Neutrophil (primary cell): ENCODE data around the gene HMGCS1.

Experiments
- H3K27ac ChIP-seq: fragments of 200-600 bp; sonication (generic); 2 replicates; pipeline ENCODE4 v1.5.1; 2016; ENCODE audit warnings: mild to moderate bottlenecking, moderate library complexity
- H3K27me3 ChIP-seq: fragments of 200-600 bp; sonication (generic); 2 replicates; pipeline ENCODE4 v1.6.0; 2016; ENCODE audit warnings: mild to moderate bottlenecking
- H3K36me3 ChIP-seq: fragments of 200-600 bp; sonication (generic); 2 replicates; pipeline ENCODE4 v1.5.1; 2017
- H3K4me1 ChIP-seq, 2 experiments: fragments of 200-600 bp in 1 of 2; sonication (generic) in 1 of 2; 1 replicate in 1 of 2; 2 replicates in 1 of 2; pipeline versions ENCODE4 v1.5.1 to v1.6.1; 2013 to 2016; ENCODE audit warnings: low read depth in 1 of 2, low read length in 1 of 2, mild to moderate bottlenecking in 1 of 2, moderate library complexity in 1 of 2; ENCODE audit not compliant: control insufficient read depth in 1 of 2, insufficient read depth in 1 of 2
- H3K4me3 ChIP-seq, 2 experiments: fragments of 200-600 bp in 1 of 2; sonication (generic) in 1 of 2; 1 replicate in 1 of 2; 2 replicates in 1 of 2; pipeline ENCODE4 v1.5.1; 2013 to 2016; ENCODE audit warnings: low read depth in 1 of 2, low read length in 1 of 2, mild to moderate bottlenecking in 1 of 2, moderate library complexity in 1 of 2
- H3K9me3 ChIP-seq: fragments of 200-600 bp; sonication (generic); 2 replicates; pipeline ENCODE4 v1.5.1; 2016
- TF ChIP-seq, protein P1 (sequence below): fragments of 200-600 bp; sonication (generic); IDR thresholded peaks from 2 replicates; pipeline ENCODE4 v1.5.1; 2016; ENCODE audit warnings: antibody characterized with exemption

The HMGCS1 gene

GRCh38 chr5:43313035-43313853 is at the start of gene HMGCS1:
Gene HMGCS1 (minus strand): TSS chr5:43313412. CDS start chr5:43298965, 14,447 bp downstream.
- H3K36me3 ChIP-seq: no peaks in the 10 kb centered on the region

DNA sequence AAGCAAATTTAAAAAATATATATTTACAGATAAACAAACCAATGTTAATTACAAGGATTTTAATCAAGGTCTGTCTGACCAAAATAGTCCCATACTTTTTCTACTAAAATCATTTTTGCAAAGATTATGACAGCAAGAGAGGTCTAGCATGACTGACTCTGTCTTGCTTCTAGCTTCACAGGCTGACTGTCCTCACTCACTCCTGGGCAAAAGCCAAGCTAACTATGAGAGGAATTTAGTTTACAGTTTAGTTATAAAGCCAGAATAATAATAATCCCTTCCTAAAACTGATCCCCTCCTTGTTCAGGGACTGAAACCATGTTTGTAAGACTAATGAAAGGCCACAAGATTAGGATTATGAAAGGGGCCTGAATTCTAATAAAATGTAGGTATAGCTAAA is 45.5 kb upstream of the HMGCS1 start:
- Histone ChIP-seq H3K9me3 (no peaks in the 10 kb centered on the region), H3K4me3 (no peak overlapping the region), H3K27me3 (no peaks in the 10 kb centered on the region), H3K36me3 (no peaks in the 10 kb centered on the region), H3K4me1 (no peaks in the 10 kb centered on the region), H3K27ac (no peak overlapping the region)
- TF ChIP-seq, protein P1, sequence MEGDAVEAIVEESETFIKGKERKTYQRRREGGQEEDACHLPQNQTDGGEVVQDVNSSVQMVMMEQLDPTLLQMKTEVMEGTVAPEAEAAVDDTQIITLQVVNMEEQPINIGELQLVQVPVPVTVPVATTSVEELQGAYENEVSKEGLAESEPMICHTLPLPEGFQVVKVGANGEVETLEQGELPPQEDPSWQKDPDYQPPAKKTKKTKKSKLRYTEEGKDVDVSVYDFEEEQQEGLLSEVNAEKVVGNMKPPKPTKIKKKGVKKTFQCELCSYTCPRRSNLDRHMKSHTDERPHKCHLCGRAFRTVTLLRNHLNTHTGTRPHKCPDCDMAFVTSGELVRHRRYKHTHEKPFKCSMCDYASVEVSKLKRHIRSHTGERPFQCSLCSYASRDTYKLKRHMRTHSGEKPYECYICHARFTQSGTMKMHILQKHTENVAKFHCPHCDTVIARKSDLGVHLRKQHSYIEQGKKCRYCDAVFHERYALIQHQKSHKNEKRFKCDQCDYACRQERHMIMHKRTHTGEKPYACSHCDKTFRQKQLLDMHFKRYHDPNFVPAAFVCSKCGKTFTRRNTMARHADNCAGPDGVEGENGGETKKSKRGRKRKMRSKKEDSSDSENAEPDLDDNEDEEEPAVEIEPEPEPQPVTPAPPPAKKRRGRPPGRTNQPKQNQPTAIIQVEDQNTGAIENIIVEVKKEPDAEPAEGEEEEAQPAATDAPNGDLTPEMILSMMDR: no peak

More at GRCh38 chr5:43313035-43313853, at the start of gene HMGCS1:
- peak within 1 kb of the TSS; percentile 96 for H3K27ac ChIP-seq
- H3K9me3 ChIP-seq: no peaks in the 10 kb centered on the region
- peak within 1 kb of the TSS; percentile 84 to 93 for H3K4me3 ChIP-seq
- peaks cover 6% of the 10 kb centered on the region for H3K27me3 ChIP-seq
- TF ChIP-seq, protein P1: peak; percentile 33
- H3K4me1 ChIP-seq: peaks cover 16 to 17% of the 10 kb centered on the region in 2 experiments

- Histone ChIP-seq H3K4me1 (no peaks in the 10 kb centered on the region), H3K27ac (no peak overlapping the region), H3K27me3 (no peaks in the 10 kb centered on the region), H3K36me3 (no peaks in the 10 kb centered on the region), H3K4me3 (no peak overlapping the region), H3K9me3 (no peaks in the 10 kb centered on the region)
- TF ChIP-seq, protein P1: no peak
Observed at GRCh38 chr5:43358301-43358700, 45.1 kb upstream of the HMGCS1 start.

DNA sequence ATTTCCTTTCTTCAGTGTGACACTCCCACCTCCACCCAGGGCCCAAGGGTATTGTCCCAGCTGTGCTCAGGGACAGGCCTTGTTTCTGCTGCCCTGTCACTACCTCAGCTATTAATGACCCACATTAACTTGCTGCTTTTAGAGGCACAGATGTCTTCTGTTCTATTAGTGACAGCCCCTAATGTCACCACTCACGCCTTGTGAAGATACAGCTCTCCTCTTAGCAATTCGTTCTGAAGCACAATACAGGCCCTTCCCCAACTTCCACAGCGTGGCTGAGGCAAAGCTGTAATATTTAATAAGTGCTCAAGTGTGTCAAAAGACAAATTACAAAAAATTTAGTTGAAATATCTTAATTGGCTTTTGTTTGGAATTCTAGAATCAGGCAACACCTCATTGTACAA is 44.7 kb upstream of the HMGCS1 start:
- Histone ChIP-seq H3K27ac (no peak overlapping the region), H3K27me3 (no peaks in the 10 kb centered on the region), H3K4me1 (no peaks in the 10 kb centered on the region), H3K9me3 (no peaks in the 10 kb centered on the region), H3K4me3 (no peak overlapping the region), H3K36me3 (no peaks in the 10 kb centered on the region)
- TF ChIP-seq, protein P1: no peak

DNA sequence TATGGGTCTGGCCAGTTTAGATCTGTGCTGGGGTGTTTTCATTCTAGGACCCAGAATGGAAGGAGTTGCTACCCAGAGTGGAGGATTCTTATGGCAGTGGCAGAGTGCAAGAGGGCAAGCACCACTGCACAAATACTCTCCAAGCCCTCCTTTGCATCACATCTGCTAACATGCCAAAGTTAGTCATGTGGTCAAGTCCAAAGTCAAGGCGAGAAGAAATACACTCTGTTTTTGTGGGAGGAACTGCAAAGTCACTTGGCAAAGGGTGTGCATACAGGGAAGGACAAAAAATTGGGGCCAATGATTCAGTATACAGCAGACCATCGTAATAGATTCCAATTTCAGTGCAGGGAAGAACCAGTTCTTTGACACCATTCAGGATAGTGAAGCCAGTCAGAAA is 43.9 kb upstream of the HMGCS1 start:
- Histone ChIP-seq H3K4me3 (no peak overlapping the region), H3K4me1 (no peaks in the 10 kb centered on the region)

More for the DNA sequence above, 43.9 kb upstream of the HMGCS1 start:
- TF ChIP-seq, protein P1: no peak
- H3K27me3 ChIP-seq: no peaks in the 10 kb centered on the region
- no peaks in the 10 kb centered on the region for H3K9me3 ChIP-seq
- H3K27ac ChIP-seq: no peak overlapping the region
- H3K36me3 ChIP-seq: no peaks in the 10 kb centered on the region
